Nasal cavity respiratory epithelium epithelial cell of viscerocranial mucosa (primary cell): Measurements from ENCODE around the gene SNAI1. TPM values are rescaled to one million over a fixed set of nuclear protein-coding genes. Genes with fewer than 3 reads are reported as not detected.

Experiments
- total RNA-seq: library from RNA; depleted of rRNA; stranded (reverse); fragments of >200 nt; gene quantifications from 2 replicates; pipeline ENCODE4 v1.2.3, GENCODE V29; 2014

SNAI1 gene
- total RNA-seq, result 0.07 TPM in 1 of 2 replicates, not detected in the other

DNA sequence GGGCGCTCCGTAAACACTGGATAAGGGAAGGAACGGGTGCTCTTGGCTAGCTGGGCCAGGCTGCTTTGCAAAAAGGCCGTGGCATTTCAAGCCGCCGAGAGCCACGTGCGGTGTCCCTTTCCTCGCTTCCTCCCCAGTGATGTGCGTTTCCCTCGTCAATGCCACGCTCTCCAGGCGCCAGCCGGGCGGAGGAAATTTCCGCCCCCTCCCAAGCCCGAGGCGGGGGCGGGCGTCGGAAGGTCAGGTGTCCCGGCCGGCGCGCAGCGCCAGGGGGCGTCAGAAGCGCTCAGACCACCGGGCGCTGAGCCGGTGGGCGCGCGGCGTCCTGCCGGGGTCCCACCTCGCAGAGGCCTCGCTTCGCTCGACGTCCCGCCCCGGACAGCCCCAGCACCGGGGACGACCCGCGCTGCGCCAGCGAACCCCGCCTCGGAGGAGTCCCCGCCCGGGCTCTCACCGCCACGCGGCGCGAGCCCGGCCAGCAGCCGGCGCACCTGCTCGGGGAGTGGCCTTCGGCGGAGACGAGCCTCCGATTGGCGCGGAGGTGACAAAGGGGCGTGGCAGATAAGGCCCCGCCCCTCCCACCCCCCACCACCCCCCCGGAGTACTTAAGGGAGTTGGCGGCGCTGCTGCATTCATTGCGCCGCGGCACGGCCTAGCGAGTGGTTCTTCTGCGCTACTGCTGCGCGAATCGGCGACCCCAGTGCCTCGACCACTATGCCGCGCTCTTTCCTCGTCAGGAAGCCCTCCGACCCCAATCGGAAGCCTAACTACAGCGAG lies at the start of gene SNAI1:
TSS of gene SNAI1 (plus strand) at position 635 of the 777 bp plus-strand sequence. CDS start at position 715, 80 bp downstream.

DNA sequence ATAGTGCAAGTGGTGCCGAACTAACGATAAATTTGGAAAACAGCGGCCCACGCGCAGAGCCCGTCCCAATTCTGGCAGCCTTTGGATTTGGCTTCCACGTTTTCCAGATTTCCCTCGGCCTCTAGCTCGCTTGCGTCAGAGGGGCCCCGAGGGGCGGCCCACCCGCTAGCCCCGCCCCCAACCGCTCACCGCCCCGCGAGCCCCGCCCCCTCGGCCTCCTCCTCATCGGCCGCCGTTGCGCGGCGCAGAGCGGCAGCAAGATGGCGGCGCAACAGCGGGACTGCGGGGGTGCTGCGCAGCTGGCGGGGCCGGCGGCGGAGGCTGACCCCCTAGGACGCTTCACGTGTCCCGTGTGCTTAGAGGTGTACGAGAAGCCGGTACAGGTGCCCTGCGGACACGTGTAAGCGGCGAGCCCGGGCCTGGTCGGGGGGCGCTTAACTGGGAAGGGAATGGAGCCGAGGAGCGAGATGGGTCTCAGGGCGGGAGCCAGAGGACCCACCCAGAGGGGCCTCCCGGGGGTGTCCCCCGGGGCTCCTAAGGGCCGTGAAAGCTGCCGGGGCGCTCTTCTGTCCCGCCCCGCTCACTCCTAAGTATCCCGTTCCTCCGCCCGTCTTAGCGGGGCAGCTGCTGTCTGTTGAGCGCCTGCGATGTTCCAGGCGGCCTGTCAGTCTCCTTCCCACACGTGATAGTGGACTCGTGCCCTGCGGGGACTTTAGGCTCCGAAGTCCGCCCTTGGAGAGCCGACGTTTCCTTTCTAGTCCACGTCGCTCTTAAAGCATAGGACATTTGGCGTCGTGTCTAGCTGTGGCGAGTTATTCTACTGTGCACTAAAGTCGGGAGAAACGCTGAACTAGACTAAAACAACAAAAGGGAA lies 46.4 kb upstream of the SNAI1 start, which contains the start of gene RNF114:
TSS of gene RNF114 (plus strand) at position 245 of the 874 bp plus-strand sequence. CDS start at position 261, 16 bp downstream.

Other genes starting within 250 kb of the SNAI1 start
- gene SLC9A8, start 170.2 kb upstream of the SNAI1 start, total RNA-seq, result 2.7 and 6.5 TPM in 2 replicates
- 1.7 and 4.4 TPM in 2 replicates for gene SPATA2, start 67.5 kb upstream of the SNAI1 start, total RNA-seq
- gene RNF114, start 46.6 kb upstream of the SNAI1 start, total RNA-seq, result 34.5 and 51.9 TPM in 2 replicates
- 27.3 and 47.8 TPM in 2 replicates for gene UBE2V1, start 130.2 kb downstream of the SNAI1 start, total RNA-seq
- gene PEDS1, start 170.7 kb downstream of the SNAI1 start, total RNA-seq, result 14.7 and 43.1 TPM in 2 replicates
- gene CEBPB, start 207.8 kb downstream of the SNAI1 start, total RNA-seq, result 106 and 138 TPM in 2 replicates